Measurements from ENCODE around the gene ALPG.
"Not testable (repeated sequence)": the region's sequence is repeated elsewhere in the genome, so short reads cannot be mapped to it uniquely, and the experiment has no call there.

ALPG gene

GRCh38 chr2:232447638-232448303, 41.1 kb downstream of the ALPG start:
- H3K4me3 ChIP-seq (ENCODE audit: severe bottlenecking), result no peak overlapping the region
- no peaks in the 10 kb centered on the region for H3K9me3 ChIP-seq (ENCODE audit: severe bottlenecking)
- no peaks in the 10 kb centered on the region for H3K36me3 ChIP-seq (ENCODE audit: low read depth)
- no peaks in the 10 kb centered on the region for H3K27me3 ChIP-seq (ENCODE audit: insufficient read depth, poor library complexity, severe bottlenecking)
- no peak for DNase-seq (ENCODE audit: low spot score)
- no peak for ATAC-seq (ENCODE audit: low read depth)
- no peak for TF ChIP-seq CTCF (IDR thresholded peaks at IDR 0.05; ENCODE audit: poor library complexity, severe bottlenecking)
- H3K4me1 ChIP-seq (ENCODE audit: insufficient read depth, poor library complexity, severe bottlenecking), result no peaks in the 10 kb centered on the region
- no peak overlapping the region for H3K27ac ChIP-seq (ENCODE audit: poor library complexity, severe bottlenecking)

DNA sequence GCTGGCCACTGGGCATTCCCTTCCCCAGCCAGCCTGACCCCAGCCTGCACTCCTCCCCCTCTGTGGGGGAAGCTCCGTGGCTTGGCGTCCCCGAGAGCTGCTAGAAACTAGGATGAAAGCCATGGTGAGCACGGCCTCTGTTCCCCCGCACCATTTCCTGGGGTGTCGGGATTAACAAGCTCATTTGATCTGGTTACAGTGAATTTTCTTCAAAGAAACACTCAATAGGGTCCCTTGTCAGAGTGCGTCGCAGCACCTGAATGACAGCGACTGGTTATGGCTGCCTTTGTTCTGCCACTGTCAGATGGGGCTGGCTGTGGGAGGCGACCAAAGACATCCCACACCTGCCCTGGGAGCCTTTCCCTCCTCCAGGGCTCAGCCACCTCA, 41.7 kb downstream of the ALPG start:
- no peak for DNase-seq (ENCODE audit: low spot score)

GRCh38 chr2:232449964-232450363, 43.3 kb downstream of the ALPG start:
- no peaks in the 10 kb centered on the region for H3K4me1 ChIP-seq (ENCODE audit: insufficient read depth, poor library complexity, severe bottlenecking)
- ATAC-seq (ENCODE audit: low read depth) (no peak), DNase-seq (ENCODE audit: low spot score) (no peak)
- H3K9me3 ChIP-seq (ENCODE audit: severe bottlenecking), result no peaks in the 10 kb centered on the region
- TF ChIP-seq CTCF (IDR thresholded peaks at IDR 0.05; ENCODE audit: poor library complexity, severe bottlenecking), result no peak
- no peaks in the 10 kb centered on the region for H3K36me3 ChIP-seq (ENCODE audit: low read depth)
- H3K27ac ChIP-seq (ENCODE audit: poor library complexity, severe bottlenecking), result no peak overlapping the region
- H3K4me3 ChIP-seq (ENCODE audit: severe bottlenecking), result no peak overlapping the region
- H3K27me3 ChIP-seq (ENCODE audit: insufficient read depth, poor library complexity, severe bottlenecking), result peaks cover 3% of the 10 kb centered on the region

More for the DNA sequence above, 41.7 kb downstream of the ALPG start:
- H3K36me3 ChIP-seq (ENCODE audit: low read depth), result no peaks in the 10 kb centered on the region
- ATAC-seq (ENCODE audit: low read depth), result no peak
- no peak for TF ChIP-seq CTCF (IDR thresholded peaks at IDR 0.05; ENCODE audit: poor library complexity, severe bottlenecking)
- H3K27me3 ChIP-seq (ENCODE audit: insufficient read depth, poor library complexity, severe bottlenecking), result peaks cover 1% of the 10 kb centered on the region
- H3K27ac ChIP-seq (ENCODE audit: poor library complexity, severe bottlenecking), result no peak overlapping the region
- no peaks in the 10 kb centered on the region for H3K4me1 ChIP-seq (ENCODE audit: insufficient read depth, poor library complexity, severe bottlenecking)
- no peak overlapping the region for H3K4me3 ChIP-seq (ENCODE audit: severe bottlenecking)
- no peaks in the 10 kb centered on the region for H3K9me3 ChIP-seq (ENCODE audit: severe bottlenecking)

- H3K9me3 ChIP-seq (ENCODE audit: severe bottlenecking); H3K4me1 ChIP-seq (ENCODE audit: insufficient read depth, poor library complexity, severe bottlenecking); H3K27me3 ChIP-seq (ENCODE audit: insufficient read depth, poor library complexity, severe bottlenecking); DNase-seq (ENCODE audit: low spot score); H3K27ac ChIP-seq (ENCODE audit: poor library complexity, severe bottlenecking); H3K4me3 ChIP-seq (ENCODE audit: severe bottlenecking); ATAC-seq (ENCODE audit: low read depth); H3K36me3 ChIP-seq (ENCODE audit: low read depth): not testable (repeated sequence)
Observed at GRCh38 chr2:232451645-232452044, 45.0 kb downstream of the ALPG start.

DNA sequence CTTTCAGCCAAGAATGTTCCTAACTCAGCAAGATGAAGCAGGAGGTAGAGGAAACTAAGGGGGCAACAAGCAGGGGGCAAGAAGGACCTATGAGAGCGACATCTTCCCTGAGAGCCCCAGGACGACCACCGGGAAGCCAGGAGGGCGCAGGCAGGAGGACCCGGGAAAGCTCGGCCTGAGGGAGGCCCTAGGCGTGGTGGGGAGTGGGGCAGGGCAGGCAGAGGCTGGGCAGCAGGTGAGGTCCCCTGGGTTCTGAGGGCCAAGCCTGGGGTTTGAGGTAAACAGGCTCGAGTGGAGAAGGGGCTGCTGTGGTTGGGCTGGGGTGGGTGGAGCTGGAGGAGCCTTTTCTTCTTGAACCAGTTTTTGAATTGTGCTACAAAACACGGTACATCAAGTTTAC, 48.0 kb downstream of the ALPG start:
- Histone ChIP-seq H3K9me3 (ENCODE audit: severe bottlenecking) (no peaks in the 10 kb centered on the region), H3K4me1 (ENCODE audit: insufficient read depth, poor library complexity, severe bottlenecking) (no peaks in the 10 kb centered on the region), H3K27ac (ENCODE audit: poor library complexity, severe bottlenecking) (no peak overlapping the region), H3K4me3 (ENCODE audit: severe bottlenecking) (no peak overlapping the region), H3K27me3 (ENCODE audit: insufficient read depth, poor library complexity, severe bottlenecking) (peaks cover 4% of the 10 kb centered on the region), H3K36me3 (ENCODE audit: low read depth) (no peaks in the 10 kb centered on the region)
- DNase-seq (ENCODE audit: low spot score) (no peak), ATAC-seq (ENCODE audit: low read depth) (no peak)
- TF ChIP-seq CTCF (IDR thresholded peaks at IDR 0.05; ENCODE audit: poor library complexity, severe bottlenecking), result no peak

All from RWPE2 (cell line).